IPS DF 4.7 (cell line): Measurements from ENCODE around the gene INAVA.
"Not testable (repeated sequence)": the region's sequence is repeated elsewhere in the genome, so short reads cannot be mapped to it uniquely, and the experiment has no call there.

Experiments used
- DNase-seq: peaks from one replicate; pipeline ENCODE4 v3.0.0-alpha.2; 2013; ENCODE audit warnings: low spot score; ENCODE audit errors: extremely low read depth

Gene INAVA

DNA sequence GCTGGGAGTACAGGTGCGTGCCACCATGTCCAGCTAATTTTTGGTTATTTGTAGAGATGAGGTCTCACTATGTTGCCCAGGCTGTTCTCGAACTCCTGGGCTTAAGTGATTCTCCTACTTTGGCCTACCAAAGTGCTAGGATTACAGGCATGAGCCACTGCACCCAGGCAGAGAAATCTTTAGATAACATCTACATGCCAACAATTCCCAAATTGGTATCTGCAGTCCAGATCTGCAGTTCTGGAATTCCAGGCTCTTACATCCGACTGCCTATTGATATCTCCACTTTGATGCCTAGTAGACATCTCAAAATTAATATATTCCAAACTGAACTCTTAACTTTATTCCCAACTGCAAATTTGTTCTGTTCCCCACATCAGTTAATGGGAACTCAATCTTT, 23.3 kb downstream of the INAVA start:
- no peak for DNase-seq

DNA sequence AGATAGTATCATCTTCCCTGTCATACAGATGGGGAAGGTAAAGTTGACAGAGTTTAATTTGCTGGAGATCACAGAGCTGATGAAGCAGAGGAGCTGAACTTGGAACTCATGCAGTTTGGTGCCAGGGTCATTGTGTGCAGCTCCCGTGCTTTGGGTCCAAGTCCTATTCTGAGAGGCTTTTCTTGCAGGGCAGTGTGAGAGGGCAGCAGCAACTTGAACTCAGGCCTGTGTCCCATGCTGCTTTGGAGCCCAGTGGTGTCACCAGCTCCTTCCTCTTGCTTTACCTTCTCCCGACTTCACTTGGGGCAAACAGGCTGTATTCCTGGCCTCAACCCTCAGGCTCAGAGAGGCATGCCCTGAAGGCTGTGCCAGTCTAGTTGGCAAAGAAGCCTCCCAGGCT, 24.7 kb downstream of the INAVA start:
- DNase-seq, result no peak

DNA sequence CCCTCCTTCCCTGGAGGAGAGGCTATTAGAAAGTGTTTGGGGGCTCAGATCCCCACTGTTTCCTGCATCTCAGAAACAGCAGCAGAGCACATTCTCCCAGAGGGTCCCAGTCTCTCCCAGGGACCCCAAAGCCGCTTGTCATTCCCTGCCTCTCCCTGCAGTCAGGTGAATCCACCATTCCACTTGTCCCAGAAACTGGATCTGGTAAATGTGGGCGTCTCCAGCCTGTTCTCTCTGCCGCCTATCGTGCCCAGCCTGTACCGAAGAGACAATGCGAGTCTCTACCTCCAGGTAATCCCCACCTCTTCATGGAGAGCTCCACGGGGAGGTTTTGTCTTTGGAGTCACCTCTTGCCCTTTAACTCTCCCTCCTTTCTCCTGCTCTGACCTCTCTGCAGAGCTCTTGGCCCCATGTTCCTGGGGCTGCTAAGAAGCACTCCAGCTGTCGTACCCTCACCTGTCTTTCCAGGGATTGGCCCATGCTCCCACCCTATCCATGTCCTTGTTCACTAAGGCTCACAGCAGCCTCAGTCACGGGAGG, 26.9 kb downstream of the INAVA start:
- no peak for DNase-seq

DNA sequence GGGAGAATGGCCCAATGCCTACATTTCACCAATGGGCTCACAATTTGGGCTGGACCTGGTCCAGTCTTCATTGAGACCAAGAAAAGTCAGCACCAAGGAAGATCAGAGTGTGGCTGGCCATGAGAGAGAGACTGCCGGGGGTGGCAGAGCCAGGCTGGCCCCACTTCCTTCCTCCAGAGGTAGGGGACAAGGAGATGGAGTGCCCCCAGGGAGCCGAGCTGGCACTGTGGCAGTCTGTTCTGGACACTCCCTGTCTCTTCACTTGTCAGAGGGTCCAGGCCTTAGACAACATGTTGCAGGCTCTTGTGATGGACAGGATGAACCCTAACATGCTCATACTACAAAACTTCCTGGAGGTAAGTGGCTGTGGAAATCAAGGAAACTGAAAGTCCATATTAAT, 27.7 kb downstream of the INAVA start:
- DNase-seq, result no peak

DNA sequence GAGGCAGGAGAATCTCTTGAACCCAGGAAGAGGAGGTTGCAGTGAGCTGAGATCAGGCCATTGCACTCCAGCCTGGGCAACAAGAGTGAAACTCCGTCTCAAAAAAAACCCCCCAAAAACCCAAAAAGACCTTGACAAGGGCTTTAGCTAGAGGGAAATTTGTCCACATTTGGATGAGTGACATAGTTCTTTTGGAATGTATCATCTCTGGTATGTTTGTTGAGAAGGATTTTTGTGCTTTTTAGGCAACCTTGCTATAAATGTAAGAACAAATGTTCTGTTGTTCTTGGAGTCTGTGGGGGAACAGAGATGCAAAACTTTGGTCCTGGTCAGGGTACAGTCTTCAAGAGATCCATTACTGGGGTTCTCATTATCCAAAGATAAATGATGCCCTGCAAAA, 28.9 kb downstream of the INAVA start:
- no peak for DNase-seq

DNA sequence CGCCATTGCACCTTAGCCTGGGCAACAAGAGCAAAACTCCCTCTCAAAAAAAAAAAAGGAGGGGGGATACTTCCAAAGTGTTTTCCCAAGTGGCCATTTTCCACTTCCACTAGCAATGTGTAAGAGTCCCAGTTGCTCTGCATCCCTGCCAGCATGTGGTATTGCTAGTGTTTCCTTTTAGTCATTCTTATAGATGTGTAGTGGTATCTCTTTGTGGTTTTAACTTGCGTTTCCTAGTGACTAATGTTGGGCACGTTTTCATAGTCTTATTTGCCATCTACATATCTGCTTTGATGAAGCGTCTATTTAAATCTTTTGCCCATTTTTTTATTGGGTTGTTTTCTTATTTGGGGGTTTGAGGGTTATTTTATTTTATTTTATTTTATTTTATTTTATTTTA, 31.1 kb downstream of the INAVA start:
- DNase-seq, result no peak

DNA sequence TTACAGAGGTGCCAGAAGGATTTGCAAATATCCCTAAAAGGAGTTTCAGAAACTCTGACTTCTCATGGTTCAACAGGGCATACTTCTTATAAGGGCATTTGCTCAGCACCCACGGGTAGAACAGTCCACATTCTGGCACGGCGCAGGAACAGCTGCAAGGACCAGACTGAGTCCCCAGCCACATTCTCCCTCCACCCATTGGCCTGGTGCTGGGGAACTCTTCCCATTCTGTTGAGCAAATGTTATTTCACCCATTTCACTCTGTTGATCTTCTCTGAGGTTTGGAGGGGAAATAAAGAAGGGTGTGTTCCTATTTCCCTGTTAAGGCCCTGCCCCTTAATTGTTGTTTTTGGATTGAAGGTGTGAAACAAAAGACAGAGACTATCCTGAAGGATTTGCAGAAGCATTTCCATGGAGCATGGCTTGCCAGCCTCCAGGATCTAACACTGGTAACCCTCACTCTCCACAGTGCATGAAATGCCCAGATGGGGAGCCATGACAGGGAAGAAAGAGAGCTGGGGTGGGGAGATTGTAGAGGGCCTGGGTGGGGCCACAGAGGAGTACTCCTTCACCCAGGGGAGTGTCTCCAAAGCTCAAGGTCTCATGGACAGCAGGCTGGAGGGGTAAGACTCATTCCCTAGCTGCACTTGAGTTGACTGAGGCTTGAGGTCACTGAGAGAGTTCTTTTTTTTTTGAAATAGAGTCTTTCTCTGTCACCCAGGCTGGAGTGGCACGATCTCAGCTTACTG, 35.0 kb downstream of the INAVA start:
- no peak for DNase-seq

DNA sequence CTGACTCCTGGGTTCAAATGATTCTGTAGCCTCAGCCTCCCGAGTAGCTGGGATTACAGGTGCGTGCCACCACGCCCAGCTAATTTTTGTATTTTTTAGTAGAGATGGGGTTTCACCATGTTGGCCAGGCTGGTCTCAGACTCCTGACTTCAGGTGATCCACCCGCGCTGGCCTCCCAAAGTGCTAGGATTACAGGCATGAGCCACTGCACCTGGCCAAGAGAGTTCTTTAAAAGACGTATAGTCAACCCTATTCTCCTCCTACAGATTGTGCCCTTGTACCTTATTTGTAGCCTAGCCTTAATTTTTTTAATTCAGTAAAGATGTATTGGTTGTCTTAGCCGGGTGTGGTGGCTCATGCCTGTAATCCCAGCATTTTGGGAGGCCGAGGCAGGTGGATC, 35.6 kb downstream of the INAVA start:
- not testable (repeated sequence) for DNase-seq

DNA sequence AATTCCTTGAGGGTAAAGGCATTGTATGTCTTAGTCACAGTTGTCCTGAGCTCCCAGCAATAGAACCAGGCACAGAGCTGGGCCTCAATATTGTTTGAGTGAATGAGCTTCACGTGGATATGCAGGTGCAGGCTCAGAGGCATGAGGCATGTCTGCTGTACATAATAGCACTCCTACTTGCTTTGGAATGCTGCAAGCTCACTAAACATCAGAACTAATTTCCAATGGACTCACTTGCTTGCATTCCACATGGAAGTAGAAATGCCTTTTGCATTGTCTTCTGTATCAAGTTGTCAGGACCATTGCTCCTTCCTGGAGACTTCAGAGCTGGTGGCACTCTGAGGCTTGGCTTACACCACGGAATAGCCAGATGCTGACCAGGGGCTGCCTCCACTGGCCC, 37.1 kb downstream of the INAVA start:
- DNase-seq, result no peak

DNA sequence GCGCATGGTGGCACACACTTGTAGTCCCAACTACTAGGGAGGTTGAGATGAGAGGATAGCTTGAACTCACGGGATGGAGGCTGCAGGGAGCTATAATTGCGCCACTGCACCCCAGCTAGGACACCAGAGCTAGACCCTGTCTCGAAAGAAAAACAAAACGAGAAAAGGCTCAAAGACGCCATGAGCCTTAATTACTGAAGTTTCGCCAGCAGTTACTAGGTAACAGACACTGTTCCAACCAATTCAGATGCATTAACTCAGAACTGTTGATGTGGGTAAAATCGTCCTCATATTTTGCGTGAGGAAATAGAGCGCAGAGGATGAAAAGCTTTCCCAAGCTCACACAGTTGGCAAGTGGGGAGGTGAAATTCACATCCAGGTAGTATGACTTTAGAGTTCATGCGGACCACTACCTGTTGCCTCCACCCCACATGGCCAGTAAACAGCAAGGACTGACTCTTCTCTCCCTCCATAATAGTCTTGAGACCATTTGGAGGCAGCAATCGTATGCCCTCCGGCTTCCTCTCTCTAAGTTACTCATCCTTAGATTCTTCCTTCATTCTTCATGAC, 40.1 kb downstream of the INAVA start:
- DNase-seq, result no peak

DNA sequence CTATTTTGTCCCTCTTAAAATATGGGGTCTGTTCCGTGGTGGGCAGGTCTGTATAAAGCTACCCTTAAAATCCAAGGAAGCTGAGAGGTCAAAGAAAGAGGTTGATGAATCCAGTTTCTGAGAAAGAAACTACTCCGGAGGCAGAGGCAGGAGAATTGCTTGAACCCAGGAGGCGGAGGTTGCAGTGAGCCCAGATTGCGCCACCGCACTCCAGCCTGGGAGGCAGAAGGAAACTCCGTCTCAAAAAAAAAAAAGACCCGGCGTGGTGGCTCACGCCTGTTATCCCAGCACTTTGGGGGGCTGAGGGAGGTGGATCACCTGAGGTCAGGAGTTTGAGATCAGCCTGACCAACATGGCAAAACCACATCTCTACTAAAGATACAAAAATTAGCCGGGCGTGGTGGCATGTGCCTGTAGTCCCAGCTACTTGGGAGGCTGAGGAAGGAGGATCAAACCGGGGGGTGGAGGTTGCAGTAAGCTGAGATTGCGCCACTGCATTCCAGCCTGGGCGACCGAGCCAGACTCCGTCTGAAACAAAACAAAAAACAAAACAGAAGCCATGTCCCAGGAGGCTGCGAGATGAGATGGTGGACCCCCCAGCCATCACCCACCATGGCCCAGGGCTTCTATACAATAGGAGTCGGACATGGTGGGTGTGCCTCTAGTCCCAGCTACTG, 40.7 kb downstream of the INAVA start:
- DNase-seq, result not testable (repeated sequence)

DNA sequence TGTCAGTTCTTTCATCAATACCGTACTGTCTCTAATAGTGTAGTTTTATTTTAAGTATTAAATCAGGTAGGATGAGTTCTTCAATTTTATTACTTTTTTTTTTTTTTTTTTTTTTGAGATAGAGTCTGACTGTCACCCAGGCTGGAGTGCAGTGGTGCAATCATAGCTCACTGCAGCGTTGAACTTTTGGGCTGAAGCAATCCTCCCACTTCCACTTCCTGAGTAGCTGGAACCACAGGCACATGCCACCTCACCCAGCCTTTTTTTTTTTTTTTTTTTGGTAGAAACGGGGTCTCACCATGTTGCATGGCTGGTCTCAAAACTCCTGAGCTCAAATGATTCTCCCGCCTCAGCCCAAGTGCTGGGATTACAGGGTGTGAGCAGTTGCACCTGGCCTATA, 44.3 kb downstream of the INAVA start:
- DNase-seq, result no peak

DNA sequence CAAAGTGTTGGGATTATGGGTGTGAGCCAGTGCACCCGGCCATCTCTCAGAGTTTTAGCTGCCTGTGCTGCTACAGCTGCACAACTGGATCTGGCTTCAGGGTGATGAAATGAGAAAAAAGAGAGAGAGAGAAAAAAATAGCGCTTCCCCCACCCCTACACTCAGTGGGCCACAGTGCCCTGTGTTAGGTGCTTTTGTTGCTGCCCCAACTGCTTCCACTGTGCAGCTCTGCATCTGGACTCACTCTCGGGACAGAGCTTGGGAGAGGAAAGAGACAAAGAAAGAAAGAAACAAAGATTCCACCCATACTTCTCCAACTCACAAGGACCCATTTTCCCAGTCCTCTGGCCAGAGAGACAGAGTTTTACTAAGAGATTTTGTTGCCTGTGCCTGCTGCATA, 50.4 kb downstream of the INAVA start:
- no peak for DNase-seq

DNA sequence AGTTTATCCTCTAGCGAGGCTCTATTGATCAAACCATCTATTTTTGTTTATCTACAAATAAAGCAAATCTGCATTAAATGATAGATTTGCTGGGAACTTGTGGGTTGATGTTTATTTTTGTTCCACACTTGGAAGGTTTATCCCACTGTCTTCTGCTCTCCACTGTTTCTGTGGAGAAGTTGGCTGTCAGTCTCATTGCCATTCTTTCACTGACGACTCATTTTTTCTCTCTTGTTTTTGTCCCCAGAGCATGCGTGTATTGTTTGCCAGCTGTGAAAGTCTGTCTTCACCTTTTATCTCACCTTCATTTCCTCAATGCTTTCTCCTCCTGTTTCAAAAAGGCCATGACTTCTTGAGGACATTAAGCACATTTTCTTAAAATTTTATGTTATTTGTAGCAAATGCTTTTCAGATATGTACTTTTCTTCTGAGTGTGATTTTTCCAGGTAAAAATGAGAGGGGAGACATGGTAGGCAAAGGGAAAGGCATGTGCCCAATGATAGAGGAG, 52.4 kb downstream of the INAVA start:
- no peak for DNase-seq

DNA sequence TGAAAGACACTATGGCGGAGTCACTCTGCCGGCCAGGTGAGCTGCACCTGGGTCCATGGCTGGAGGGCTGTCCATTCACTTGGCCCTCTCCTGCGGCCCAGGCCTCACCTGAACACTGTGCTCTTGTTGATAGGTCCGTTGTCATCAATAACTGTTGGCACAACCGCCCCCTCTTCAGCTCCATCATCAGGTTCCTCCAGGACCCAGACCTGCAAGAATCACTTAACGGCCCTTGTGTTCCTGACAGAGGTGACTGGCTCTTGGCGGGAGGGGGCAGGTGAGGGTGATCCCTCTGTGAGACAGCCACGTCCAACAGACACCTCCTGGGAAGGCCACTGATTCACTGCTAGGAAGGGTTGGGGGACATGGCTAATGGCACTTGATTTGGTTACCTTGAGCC, 54.9 kb downstream of the INAVA start:
- DNase-seq, result no peak

DNA sequence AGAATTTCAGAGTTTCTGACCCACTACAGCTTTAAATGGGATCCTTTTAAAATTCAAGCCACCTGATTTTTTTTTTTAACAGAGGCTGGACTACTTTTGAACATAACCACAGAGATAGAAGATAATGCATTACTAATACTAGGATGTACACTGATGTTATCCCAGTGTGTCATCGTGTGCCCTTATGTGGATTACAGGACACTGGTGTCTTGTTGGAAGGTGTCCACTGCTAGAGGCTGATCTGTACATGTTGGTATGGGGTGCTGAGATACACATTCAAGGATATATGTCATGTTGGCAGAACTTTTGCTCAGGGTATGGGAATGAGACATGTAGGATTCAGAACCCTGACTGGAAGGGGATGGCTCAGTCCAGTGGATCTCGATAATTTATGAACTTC, 56.3 kb downstream of the INAVA start:
- DNase-seq, result no peak

DNA sequence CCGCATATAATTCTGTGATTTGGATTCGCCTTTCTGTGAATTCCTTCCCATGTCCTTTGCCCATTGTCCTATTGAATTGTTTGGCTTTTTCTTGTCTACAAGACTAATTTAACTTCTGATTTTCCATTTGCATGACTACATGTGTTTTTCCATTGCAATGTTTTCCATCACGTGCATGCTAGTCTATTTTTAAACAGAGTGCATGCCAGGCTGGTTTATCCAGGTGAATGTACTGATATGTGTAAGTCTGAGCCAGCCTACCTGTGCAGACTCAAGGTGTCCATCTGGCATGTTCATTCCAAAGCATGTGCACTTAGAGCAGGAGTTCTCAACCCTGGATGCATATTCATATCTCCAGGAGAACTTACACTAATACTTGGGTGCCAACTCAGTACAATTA, 59.7 kb downstream of the INAVA start:
- DNase-seq, result no peak

DNA sequence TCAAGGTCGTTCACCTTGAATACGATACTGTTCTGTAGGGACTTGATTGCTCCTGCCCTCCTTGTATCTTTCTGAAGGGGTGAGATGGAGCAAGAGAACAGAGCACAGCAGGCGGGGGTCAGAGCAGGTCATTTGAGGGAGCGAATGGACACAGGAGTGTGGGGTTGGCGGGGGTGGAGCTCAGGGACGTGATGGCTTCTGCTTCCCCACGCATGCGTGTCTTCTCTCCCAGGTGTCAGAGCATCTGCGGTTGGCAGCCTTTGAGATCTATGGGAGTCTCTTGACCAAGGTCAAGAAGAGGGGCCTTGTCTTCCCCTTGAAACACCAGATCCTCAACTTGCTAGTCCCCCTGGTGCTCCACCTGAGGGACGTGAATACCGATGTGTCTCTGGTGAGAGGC, 63.9 kb downstream of the INAVA start:
- DNase-seq, result no peak

DNA sequence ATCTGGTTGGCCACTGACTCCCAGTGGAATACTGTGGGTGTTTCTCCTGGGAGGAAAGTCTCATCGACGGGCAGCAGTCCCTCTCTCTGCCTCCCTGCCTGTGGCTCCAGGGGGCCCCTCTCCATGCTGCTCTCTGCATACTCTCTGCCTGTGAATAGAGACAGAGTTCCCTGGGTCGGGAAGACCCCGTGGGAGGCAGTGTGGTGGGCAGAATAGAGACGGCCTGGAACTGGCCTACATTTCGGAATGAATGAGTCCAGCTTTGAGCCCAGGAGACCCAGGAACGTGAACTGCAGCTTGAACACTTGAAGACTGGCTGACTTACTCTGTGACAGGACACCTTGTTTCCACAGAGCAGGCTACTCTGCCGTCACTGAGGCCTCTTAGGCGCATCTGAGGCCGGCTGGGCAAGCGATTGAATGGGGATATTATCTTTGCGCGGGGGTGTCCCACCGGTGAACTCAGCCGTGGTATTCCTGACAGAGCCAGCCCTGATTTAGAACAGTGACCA, 64.8 kb downstream of the INAVA start:
- no peak for DNase-seq

DNA sequence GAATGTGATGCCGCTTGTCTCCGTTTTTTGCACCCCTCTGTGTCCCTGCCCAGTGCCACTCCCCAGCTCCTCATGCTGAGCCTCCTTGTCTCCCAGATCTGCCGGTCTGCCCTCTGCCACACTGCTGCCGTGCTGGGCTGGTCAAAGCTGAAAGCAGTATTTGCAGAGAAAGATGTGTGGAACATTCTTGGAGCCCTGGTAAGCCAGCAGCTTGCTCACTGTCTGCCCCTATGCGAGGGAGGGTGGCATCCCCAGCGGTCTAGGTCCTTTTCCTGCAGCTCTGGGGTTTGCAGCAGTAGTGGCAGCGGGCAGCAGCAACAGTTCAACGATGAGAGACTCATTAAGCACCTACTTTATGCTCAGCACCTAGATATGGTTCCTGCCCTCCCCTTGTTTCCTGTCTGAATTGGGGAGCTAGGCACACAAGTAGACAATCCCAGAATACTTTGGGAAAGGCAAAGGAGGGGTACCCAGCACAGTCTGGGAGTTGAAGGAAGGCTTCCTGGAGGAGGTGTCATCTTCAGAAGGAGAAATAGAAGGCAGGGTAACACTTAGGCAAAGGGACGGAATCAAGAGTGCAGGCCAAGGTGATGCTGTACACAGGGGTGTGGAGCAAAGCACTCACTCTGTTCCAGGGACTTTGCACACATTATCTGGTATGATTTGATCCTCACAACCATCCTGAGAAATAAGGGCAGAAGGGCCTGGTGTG, 65.7 kb downstream of the INAVA start:
- no peak for DNase-seq

DNA sequence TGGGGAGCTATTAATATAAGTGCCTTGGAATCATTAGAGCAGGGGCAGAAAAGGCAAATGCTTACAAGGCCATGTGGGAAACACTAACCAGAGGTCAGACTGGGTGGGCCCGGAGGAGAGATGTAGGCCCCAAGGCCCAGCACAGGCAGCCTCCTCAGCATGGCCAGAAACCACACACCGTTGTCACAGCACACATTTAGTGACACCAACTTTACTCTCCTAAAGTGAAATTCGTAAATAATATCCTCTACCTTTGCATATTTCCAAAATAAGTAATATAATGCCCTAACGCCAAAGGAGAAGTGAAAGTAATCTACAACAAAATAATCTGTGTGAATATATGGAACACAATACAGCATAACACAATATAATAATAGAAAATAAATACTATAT, 66.2 kb downstream of the INAVA start:
- no peak for DNase-seq

DNA sequence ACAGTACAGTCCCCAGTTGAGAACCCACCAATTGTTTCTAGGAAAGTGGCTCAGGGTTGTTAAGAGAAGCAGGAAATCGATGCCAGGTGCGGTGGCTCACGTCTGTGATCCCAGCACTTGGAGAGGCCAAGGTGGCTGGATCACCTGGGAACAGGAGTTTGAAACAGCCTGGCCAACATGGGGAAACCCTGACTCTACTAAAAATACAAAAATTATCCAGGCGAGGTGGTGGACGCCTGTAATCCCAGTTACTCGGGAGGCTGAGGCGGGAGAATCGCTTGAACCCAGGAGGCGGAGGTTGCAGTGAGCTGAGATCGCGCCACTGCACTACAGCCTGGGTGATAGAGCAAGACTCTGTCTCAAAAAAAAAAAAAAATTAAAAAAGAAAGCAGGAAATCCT, 67.5 kb downstream of the INAVA start:
- DNase-seq, result not testable (repeated sequence)
